Eye (tissue), 1 donor: ENCODE results near the gene NKD1.

Experiments
- DNase-seq: peaks from one replicate; pipeline ENCODE4 v3.0.0-alpha.2; 2015

NKD1 gene

DNA sequence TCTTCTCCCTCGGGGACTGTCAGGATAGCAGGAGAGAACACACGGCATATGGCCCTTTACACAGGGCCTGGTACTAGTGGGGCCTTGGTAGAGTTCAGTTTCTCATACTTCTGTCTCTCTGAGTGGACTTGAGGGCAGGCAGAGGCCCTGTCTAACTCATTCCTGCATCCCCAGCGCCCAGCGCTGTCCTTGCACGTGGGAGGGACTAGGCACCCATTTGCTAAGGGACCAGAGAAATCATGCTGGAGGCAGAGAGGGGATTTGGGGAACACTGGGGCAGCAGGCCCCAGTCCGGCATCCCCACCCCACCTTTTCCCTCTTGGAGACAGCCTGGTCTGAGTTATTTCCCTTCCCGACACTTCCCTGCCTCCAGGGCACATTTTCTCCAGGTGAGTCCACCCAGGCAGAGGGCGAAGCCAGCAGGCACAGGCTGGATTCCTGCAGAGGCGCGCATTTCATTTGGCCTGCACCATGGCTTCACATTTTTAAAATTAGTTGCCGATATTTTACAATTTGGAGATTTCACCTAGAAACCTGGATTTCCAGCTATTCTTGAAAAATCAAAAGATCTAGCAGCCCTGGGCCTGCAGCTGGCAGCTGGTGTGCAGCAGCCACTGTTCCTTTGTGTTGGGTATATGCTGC lies 9.7 kb upstream of the NKD1 start:
- no peak for DNase-seq

GRCh38 chr16:50539053-50539695 lies 9.0 kb upstream of the NKD1 start:
- DNase-seq, result peak; percentile 56

DNA sequence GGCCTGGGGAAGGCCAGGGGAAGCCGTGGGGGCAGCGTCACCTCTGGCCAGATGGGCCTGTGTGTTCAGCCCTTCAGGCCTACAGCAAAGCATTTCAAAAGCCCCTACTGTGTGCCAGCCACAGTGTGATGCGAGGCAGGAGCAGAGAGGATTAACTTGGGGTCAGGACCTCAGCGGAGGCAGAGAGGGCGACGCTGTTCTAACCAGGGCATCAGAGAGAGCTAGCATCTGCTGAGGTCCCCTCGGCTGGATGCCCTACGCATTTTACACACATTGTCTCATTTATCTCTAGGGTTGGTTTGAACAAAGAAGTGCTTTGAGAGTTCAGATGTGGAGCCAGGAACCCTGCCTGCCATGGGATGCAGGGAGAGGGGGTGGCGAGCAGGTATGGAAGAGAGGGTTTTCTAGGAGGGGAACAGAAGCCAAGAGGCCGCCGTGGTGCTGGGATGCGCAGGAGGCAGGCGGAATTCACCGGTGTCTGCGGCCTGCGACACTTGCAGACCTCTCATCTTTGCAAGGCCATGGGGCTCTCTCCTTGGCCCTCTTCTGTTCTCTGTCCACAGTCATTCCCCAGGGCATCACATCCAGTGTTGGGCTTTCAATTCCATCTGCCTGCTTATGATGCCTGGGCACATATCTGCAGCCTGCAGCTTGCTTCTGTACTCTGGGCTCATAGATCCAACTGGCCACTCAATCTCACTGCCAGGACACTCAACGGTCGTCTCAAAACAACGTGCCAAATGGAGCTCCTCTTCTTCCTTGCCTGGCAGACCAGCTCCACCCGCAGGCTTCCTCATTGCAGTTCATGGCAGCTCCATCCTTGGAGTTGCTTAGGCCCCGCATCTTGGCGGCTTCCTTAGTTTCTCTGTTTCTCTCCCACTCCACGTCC lies 8.1 kb upstream of the NKD1 start:
- DNase-seq, result peak; percentile 43

GRCh38 chr16:50540711-50541007 lies 7.5 kb upstream of the NKD1 start:
- no peak for DNase-seq

DNA sequence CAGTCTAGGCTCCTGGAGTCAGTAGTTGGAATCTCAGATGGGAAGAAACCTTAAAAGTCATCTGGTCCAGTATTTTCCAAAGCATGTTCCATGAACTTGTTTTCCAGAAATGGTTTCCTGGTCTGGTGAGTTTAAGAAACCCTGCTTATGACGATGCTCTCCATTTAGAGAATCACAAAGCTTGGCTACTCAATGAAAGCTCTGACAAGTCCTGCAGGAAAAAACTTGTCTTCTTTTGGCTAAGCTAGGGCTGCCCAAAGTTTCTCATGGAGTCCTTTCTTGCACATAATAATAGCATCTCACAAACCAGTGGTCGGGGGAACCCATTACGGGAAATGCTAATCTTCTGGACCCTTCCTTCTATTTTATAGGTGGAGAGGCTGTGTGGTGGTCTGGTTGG lies 5.5 kb upstream of the NKD1 start:
- no peak for DNase-seq

DNA sequence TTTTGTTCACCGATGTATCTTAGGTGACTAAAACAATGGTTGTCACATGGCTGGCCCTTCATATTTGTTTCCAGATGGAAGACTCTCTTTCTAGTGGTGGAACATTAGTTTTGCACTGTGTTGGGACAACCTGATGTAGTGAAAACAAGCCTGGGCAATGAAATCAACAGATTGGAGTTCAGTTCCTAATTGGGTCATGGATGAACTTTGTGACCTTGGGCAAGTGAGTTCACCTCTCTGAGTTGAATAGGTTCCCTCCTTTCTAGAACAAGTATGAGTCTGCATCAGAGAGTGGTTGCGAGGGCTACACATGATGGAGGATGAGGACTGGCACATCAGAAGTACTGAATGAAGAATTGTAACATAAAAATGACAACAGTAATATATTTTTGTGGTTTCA lies 2.1 kb upstream of the NKD1 start:
- no peak for DNase-seq

DNA sequence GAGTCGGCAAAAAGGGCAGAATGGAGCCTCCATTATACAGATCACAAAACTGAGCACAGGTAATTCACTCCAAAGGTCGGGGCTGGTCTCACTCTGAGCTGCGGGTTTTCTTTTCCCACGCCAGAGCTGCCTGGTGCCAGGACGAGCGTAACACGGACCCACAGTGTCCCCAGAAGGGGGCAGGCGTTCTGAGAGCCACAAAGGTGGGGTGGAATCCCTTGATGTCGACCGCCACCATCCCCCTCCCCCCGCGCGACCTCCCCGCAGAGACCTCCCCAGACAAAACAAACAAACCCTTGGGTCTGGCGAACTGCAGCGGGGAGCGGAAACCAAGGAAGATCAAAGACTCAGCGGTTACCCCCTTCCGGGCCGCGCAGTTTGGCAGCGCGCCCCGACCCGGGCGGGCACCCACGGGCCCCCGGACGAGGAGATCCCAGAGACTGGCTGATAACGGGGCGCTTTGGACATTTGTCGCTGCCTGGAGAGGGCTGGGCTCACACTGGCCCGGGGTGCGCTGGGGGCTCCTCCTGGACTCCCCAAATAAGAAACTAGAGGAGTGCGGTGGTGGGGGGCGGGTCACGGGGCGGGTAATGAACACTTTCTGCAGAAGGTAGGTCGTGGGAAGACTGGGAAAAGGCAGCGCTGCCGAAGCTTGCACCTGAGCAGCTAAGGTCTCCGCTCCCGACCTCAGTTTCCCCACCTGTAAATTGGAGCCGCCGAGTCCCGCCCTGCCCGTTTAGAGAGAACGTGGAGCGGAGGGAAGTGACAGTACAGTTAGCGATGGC lies 664 bp upstream of the NKD1 start:
- DNase-seq, result peak; percentile 57

DNA sequence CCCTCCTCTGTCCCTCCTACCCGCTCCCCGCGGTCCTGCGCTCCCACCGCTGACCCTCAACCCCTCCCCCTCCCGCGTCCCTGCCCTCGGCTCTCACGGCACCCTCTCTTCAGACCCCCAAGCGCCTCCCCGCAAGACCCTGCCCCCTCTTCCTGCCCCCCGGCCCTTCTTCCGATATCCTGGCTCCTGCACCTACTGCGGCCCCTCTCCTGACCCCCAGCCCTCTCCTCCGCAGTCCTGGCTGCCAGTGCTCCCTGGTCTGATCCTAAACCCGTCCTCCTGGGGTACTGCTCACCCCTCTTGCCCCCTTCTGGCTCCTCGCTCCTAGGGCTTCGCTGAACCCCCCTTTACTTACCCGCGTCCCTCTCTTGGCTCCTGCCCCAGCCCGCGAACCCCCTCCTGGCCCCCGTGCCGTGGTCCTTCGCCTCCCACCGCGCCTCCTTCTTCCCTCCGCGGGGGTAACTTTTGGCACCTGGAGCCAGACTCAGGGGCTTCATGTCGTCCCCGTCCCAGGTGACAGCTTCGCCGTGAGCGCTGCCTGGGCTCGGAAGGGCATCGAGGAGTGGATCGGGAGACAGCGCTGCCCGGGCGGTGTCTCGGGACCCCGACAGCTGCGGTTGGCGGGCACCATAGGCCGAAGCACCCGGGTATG lies 839 bp downstream of the NKD1 start:
- no peak for DNase-seq

DNA sequence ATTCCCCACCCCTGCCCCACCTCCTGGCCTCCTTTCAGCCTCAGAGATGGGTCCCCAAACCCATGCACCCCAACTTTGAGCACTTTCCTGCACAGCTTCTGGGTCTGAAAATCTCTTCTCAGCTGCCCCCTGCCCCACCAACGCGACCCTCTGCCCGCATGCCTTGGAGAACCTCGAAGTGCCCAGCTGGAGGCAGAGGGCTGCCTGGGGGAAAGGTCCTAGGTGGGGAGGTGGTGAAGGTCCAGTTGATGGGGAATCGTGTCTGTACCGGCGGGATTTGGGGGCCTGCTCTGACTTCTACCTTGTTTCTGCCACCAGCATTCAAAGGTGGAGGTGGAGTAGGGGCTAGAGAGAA lies 1.3 kb downstream of the NKD1 start:
- no peak for DNase-seq

- DNase-seq, result peak; percentile 26
These were observed 1.8 kb downstream of the NKD1 start for GRCh38 chr16:50550035-50550434.

- DNase-seq, result peak; percentile 72
These were observed 2.9 kb downstream of the NKD1 start for GRCh38 chr16:50550866-50551641.

DNA sequence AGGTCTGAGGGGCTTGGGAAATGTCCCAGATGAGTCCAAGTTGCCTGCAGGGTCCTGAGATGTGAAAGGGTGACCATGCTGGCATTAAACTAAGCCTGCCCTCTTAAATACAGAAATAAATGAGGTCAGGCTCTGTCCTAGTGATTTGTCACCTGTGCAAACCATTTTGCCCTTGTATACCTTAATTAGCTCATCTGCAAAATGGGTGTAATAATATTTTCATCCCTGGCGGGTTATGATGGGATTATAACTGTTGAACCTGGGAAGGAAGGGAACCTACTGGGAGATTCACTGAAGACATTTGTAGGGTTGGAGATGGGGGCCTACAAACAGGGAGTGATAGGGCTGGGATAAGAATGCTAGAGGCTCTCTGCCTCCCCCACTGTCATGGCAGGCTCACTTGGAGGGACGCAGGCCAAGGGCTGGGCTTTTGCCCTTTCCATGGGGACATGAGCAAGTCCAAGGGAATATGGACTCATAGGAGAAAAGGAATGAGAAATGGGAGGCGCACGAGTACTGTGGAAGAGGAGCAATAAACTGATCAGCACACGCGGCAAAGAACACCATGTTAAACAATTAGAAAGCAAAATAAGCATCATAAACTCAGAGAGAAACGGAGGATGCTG lies 4.4 kb downstream of the NKD1 start:
- no peak for DNase-seq

- DNase-seq, result no peak
These were observed 5.0 kb downstream of the NKD1 start for GRCh38 chr16:50553182-50553710.

DNA sequence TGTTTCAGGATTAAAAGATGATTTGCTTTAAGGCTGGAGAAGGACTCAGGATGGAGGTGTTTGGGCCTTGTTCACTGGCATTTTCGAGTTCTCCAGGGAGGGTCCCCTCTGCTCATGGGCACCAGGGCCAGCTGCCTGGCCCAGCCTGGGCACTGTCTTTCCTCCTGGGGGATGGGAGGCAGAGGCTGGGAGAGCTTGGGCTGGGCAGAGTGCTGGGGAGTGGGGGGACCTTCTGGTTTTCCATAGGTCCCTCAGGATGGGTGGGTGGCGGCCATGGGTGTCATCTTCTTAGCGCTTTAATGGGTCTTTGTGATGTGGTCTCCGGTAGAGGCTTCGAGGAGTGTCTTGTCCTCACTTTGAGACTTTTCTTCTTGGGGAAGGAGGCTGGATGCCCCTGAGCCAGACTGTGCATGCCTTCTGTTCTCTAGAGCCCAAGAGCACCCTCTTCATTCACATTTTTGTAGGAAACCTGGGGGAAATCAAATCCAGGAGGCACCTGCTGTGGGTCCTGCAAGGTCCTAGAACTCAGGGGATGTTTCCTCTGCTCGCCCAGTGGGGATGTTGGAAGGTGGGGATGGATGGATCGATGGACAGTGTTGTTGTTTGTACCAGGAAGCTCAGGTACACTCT lies 5.7 kb downstream of the NKD1 start:
- DNase-seq, result no peak

DNA sequence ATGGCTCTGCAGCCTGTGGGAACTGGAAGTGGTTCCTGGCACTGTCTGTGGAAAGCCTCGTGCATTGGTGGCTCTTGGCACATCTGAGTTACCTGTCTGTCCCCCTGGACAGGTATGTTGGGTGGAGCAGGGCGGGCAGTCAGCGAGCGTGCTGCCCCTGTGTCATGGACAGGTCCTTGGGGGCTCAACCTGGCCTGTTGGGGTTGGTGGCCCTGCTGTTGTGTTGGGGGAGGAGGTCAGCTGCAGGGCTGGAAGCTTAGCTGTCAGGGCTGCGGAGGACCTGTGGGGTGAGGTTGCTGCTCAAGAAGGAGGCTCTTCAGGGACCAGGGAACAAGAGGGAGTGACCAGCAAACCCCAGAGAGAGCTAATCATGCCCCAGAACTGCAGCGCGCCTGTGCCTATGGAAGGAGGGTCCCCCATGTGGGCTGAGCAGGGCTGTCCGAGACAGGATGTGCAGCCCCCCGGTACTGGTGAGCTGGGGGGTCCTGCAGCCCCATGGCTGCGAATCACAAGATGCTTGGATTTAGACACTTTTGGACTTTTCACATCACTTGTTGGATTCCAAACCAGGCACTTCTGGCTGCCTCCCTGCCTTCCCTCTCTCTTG lies 7.2 kb downstream of the NKD1 start:
- DNase-seq, result no peak

- DNase-seq, result no peak
These were observed 7.9 kb downstream of the NKD1 start for GRCh38 chr16:50555952-50556673.

GRCh38 chr16:50557046-50557445 lies 8.8 kb downstream of the NKD1 start:
- no peak for DNase-seq

DNA sequence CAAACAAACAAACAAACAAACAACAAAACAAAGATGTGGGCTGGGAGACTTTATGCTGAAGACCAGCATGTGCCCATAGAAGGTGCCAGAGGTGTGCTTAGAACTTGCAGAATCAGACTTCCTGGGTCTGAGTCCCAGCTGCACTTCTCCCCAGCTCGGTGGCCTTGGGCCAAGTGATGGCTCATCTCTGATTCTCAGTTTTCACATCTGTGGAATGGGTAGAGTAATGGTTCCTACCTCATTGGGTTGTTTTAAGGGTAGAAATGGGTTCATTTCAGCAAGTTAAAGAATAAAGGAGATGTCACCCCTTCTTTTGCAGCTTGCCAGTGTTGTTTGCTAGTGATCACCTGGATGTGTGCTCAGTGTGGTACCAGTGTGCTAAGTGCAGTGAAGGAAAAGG lies 10.7 kb downstream of the NKD1 start:
- DNase-seq, result no peak

DNA sequence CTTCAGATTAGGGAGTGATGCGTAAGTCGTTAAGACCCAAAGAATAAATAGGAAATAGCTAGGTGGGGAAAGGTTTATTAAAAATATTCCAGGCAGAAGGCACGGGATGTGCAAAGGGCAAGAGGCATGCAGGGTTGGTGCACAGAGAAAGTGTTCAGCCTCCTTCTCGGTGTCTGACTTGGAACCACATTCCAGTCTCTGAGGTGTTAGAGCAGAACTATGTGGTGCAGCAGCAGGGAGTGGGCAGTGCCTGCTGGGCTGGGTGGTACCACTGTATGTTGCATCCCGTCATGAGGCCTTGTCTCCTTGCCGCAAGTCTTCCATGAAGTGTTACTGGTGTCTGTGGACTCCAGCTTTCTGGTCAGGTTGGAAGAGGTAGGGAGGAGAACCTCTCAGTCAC lies 11.1 kb downstream of the NKD1 start:
- no peak for DNase-seq
